HG03196 (cell line): ENCODE measurements around the gene P2RY4.
"Not testable (repeated sequence)": the region's sequence is repeated elsewhere in the genome, so short reads cannot be mapped to it uniquely, and the experiment has no call there.

ENCODE experiments used
- ATAC-seq: cut with Tn5 transposase; IDR thresholded peaks from one replicate; pipeline ENCODE4 v1.9.1; 2021; ENCODE audit not compliant: unreplicated experiment

Gene P2RY4

GRCh38 chrX:70244881-70245280 lies 15.1 kb downstream of the P2RY4 start:
- no peak for ATAC-seq

GRCh38 chrX:70243601-70244000 lies 16.4 kb downstream of the P2RY4 start:
- ATAC-seq: not testable (repeated sequence)

- no peak for ATAC-seq
These were observed 18.5 kb downstream of the P2RY4 start for GRCh38 chrX:70241501-70241900.

GRCh38 chrX:70240751-70241150 lies 19.3 kb downstream of the P2RY4 start:
- ATAC-seq: no peak

GRCh38 chrX:70234355-70234754 lies 25.6 kb downstream of the P2RY4 start, which contains the start of gene AWAT1:
Gene AWAT1, plus strand, starts transcription at chrX:70234655. Its CDS starts 41 bp downstream, at chrX:70234696.
- no peak for ATAC-seq

GRCh38 chrX:70231666-70232065 lies 28.3 kb downstream of the P2RY4 start:
- no peak for ATAC-seq

- no peak for ATAC-seq
These were observed 33.3 kb downstream of the P2RY4 start for GRCh38 chrX:70226687-70227086.

- ATAC-seq: no peak
These were observed 34.0 kb downstream of the P2RY4 start for GRCh38 chrX:70226048-70226447.

GRCh38 chrX:70219938-70220764 lies 39.9 kb downstream of the P2RY4 start:
- no peak for ATAC-seq

- ATAC-seq: not testable (repeated sequence)
These were observed 50.4 kb downstream of the P2RY4 start for GRCh38 chrX:70209570-70209969.

GRCh38 chrX:70208479-70208878 lies 51.5 kb downstream of the P2RY4 start:
- ATAC-seq: no peak
